Measurements from ENCODE around the gene TRAF3IP3. TPM values are rescaled to one million over a fixed set of nuclear protein-coding genes. Genes with fewer than 3 reads are reported as not detected.

Gene TRAF3IP3
- total RNA-seq, 1 experiment from 2014 or later = 0.34 TPM

GRCh38 chr1:209769971-209770370 lies 14.1 kb downstream of the TRAF3IP3 start:
- POLR2A ChIA-PET = no interaction called here

GRCh38 chr1:209770636-209771415 lies 15.0 kb downstream of the TRAF3IP3 start:
- Histone ChIP-seq H4K20me1 (ENCODE audit: insufficient read depth) (no peaks in the 10 kb centered on the region), H3K9me3 (ENCODE audit: control insufficient read depth in 1 of 2, insufficient read depth in 1 of 2, low read depth in 1 of 2, low read length in 2 of 2) (no peaks in the 10 kb centered on the region; a peak in 1 of 4 replicates), H3K27me3 (ENCODE audit: insufficient read depth, low read length) (no peaks in the 10 kb centered on the region), H3K4me1 (ENCODE audit: control insufficient read depth in 1 of 2, insufficient read depth in 2 of 2, low read length in 2 of 2) (no peaks in the 10 kb centered on the region), H3K9ac (ENCODE audit: low read length) (no peak overlapping the region), H3K27ac (ENCODE audit: low read depth, low read length) (no peak overlapping the region), H3K79me2 (ENCODE audit: insufficient read depth, low read length) (no peaks in the 10 kb centered on the region), H3K4me2 (ENCODE audit: low read length) (no peak overlapping the region), H3K36me3 (ENCODE audit: control insufficient read depth in 1 of 2, insufficient read depth in 2 of 2, low read length in 2 of 2) (no peaks in the 10 kb centered on the region), H2AFZ (ENCODE audit: low read depth, low read length, poor library complexity, severe bottlenecking) (no peak overlapping the region), H3K4me3 (replicated peaks in 1 of 2; ENCODE audit: low read depth in 1 of 2, low read length in 2 of 2) (no peak overlapping the region), H3K9me2 (ENCODE audit: insufficient read depth) (no peaks in the 10 kb centered on the region)
- ChIA-PET POLR2A (no interaction called here), CTCF (no interaction called here), RAD21 (ENCODE audit: low non-redundant PET in 1 of 2, low total read pairs in 2 of 2, uncharacterized antibody in 2 of 2, unreplicated experiment in 2 of 2) (no interaction called here)
- no TSS peak for BruUV-seq (replicated peaks)
- TF ChIP-seq SP1 (IDR thresholded peaks at IDR 0.05; ENCODE audit: low read depth) = no peak
- TF ChIP-seq SIN3A (IDR thresholded peaks at IDR 0.05; ENCODE audit: low read depth) = no peak
- no peak for TF ChIP-seq CTCF (IDR thresholded peaks at IDR 0.05 in 2 of 3, conservative IDR thresholded peaks at IDR 0.05 in 1 of 3; ENCODE audit: borderline replicate concordance in 1 of 3, insufficient read depth in 1 of 3, low read depth in 2 of 3, low read length in 2 of 3)
- no peak for TF ChIP-seq ZNF274 (IDR thresholded peaks at IDR 0.05; ENCODE audit: low read depth, low read length)
- TF ChIP-seq CEBPB (IDR thresholded peaks at IDR 0.05; ENCODE audit: low read depth) = no peak
- no peak for TF ChIP-seq CBX3 (IDR thresholded peaks at IDR 0.05; ENCODE audit: low read depth)
- no peak for TF ChIP-seq EZH2phosphoT487 (IDR thresholded peaks at IDR 0.05; ENCODE audit: borderline replicate concordance)
- TF ChIP-seq EGR1 (IDR thresholded peaks at IDR 0.05; ENCODE audit: low read depth) = no peak
- no peak for TF ChIP-seq YY1 (IDR thresholded peaks at IDR 0.05; ENCODE audit: extremely low read depth, insufficient replicate concordance, low read depth, low read length)
- no peak for TF ChIP-seq ZBTB33 (IDR thresholded peaks at IDR 0.05; ENCODE audit: extremely low read depth, insufficient replicate concordance, low read length)
- no peak for TF ChIP-seq ELF1 (IDR thresholded peaks at IDR 0.05; ENCODE audit: borderline replicate concordance, low read depth)
- TF ChIP-seq POLR2A (IDR thresholded peaks at IDR 0.05; ENCODE audit: borderline replicate concordance, extremely low read depth, insufficient read depth, insufficient read length) = no peak
- intact Hi-C loops (cut with micrococcal nuclease) = no loop called here
- ATAC-seq = no peak
- DNase-seq (ENCODE audit: low read depth, low spot score) = no peak

More at GRCh38 chr1:209769971-209770370, 14.1 kb downstream of the TRAF3IP3 start:
- Histone ChIP-seq H3K4me3 (replicated peaks in 1 of 2; ENCODE audit: low read depth in 1 of 2, low read length in 2 of 2) (no peak overlapping the region), H3K9ac (ENCODE audit: low read length) (no peak overlapping the region), H3K79me2 (ENCODE audit: insufficient read depth, low read length) (no peaks in the 10 kb centered on the region), H3K36me3 (ENCODE audit: control insufficient read depth in 1 of 2, insufficient read depth in 2 of 2, low read length in 2 of 2) (no peaks in the 10 kb centered on the region), H4K20me1 (ENCODE audit: insufficient read depth) (no peaks in the 10 kb centered on the region), H3K4me1 (ENCODE audit: control insufficient read depth in 1 of 2, insufficient read depth in 2 of 2, low read length in 2 of 2) (no peaks in the 10 kb centered on the region), H3K9me2 (ENCODE audit: insufficient read depth) (no peaks in the 10 kb centered on the region), H3K4me2 (ENCODE audit: low read length) (no peak overlapping the region), H3K9me3 (ENCODE audit: control insufficient read depth in 1 of 2, insufficient read depth in 1 of 2, low read depth in 1 of 2, low read length in 2 of 2) (no peaks in the 10 kb centered on the region; a peak in 1 of 4 replicates), H3K27me3 (ENCODE audit: insufficient read depth, low read length) (no peaks in the 10 kb centered on the region), H2AFZ (ENCODE audit: low read depth, low read length, poor library complexity, severe bottlenecking) (no peak overlapping the region), H3K27ac (ENCODE audit: low read depth, low read length) (no peak overlapping the region)
- no TSS peak for BruUV-seq (replicated peaks)
- CTCF ChIA-PET = no interaction called here
- intact Hi-C loops (cut with micrococcal nuclease) = no loop called here
- DNase-seq (ENCODE audit: low read depth, low spot score) (no peak), ATAC-seq (no peak)
- TF ChIP-seq MAX (IDR thresholded peaks at IDR 0.05) = no peak
- no peak for TF ChIP-seq JUND (IDR thresholded peaks at IDR 0.05)
- no peak for TF ChIP-seq EGR1 (IDR thresholded peaks at IDR 0.05; ENCODE audit: low read depth)
- RAD21 ChIA-PET (ENCODE audit: low non-redundant PET in 1 of 2, low total read pairs in 2 of 2, uncharacterized antibody in 2 of 2, unreplicated experiment in 2 of 2) = no interaction called here
